DOHH2 (cell line): ENCODE data around the gene KRT33B.

ENCODE experiments used
- H3F3A ChIP-seq: fragments of 200-600 bp; sonication (generic), shearing (Covaris generic); 2 replicates; pipeline ENCODE4 v1.6.0; 2016; ENCODE audit warnings: antibody characterized with exemption, mild to moderate bottlenecking; ENCODE audit not compliant: control insufficient read depth, insufficient read depth
- H3K27ac ChIP-seq: fragments of 200-600 bp; sonication (generic); 2 replicates; pipeline ENCODE4 v1.5.1; 2014; ENCODE audit warnings: low read depth, mild to moderate bottlenecking, low read length, moderate library complexity
- H3K27me3 ChIP-seq: fragments of 200-600 bp; sonication (generic); 2 replicates; pipeline ENCODE4 v1.6.1; 2014; ENCODE audit warnings: mild to moderate bottlenecking, low read length, mixed read lengths; ENCODE audit not compliant: control insufficient read depth
- H3K36me3 ChIP-seq: fragments of 200-600 bp; sonication (generic); 2 replicates; pipeline ENCODE4 v1.6.1; 2014; ENCODE audit warnings: mild to moderate bottlenecking, low read length, moderate library complexity, mixed read lengths; ENCODE audit not compliant: control insufficient read depth
- H3K4me1 ChIP-seq: fragments of 200-600 bp; sonication (generic); 2 replicates; pipeline ENCODE4 v1.6.1; 2014; ENCODE audit warnings: mild to moderate bottlenecking, low read length, mixed read lengths; ENCODE audit not compliant: control insufficient read depth
- H3K4me2 ChIP-seq: fragments of 200-600 bp; sonication (generic); 2 replicates; pipeline ENCODE4 v1.6.0; 2014; ENCODE audit warnings: mild to moderate bottlenecking, low read length, moderate library complexity
- H3K4me3 ChIP-seq: fragments of 200-600 bp; sonication (generic); 2 replicates; pipeline ENCODE4 v1.5.1; 2014; ENCODE audit warnings: mild to moderate bottlenecking, low read length, mixed read lengths
- H3K79me2 ChIP-seq: fragments of 200-600 bp; sonication (generic); 2 replicates; pipeline ENCODE4 v1.6.1; 2014; ENCODE audit warnings: mild to moderate bottlenecking, low read length, mixed read lengths; ENCODE audit not compliant: control insufficient read depth
- H3K9me2 ChIP-seq: fragments of 200-600 bp; sonication (generic); replicated peaks from 2 replicates; pipeline ENCODE4 v1.6.1; 2014; ENCODE audit warnings: mild to moderate bottlenecking, low read length, mixed read lengths; ENCODE audit not compliant: control insufficient read depth
- H3K9me3 ChIP-seq: fragments of 200-600 bp; sonication (generic); 2 replicates; pipeline ENCODE4 v1.6.1; 2014; ENCODE audit warnings: antibody characterized with exemption, low read length, mixed read lengths; ENCODE audit not compliant: control insufficient read depth, insufficient read depth
- H4K20me1 ChIP-seq: fragments of 200-600 bp; sonication (generic); 2 replicates; pipeline ENCODE4 v1.6.0; 2014; ENCODE audit warnings: low read depth, mild to moderate bottlenecking, antibody characterized with exemption, low read length, moderate library complexity; ENCODE audit not compliant: control insufficient read depth, insufficient read depth
- EZH2phosphoT487 ChIP-seq: fragments of 200-600 bp; sonication (generic); IDR thresholded peaks from 2 replicates; pipeline ENCODE4 v1.6.1; 2017; ENCODE audit warnings: borderline replicate concordance, mild to moderate bottlenecking, antibody characterized with exemption, low read length, moderate library complexity, mixed read lengths
- TF ChIP-seq, protein P1 (sequence below): fragments of 200-600 bp; sonication (generic); IDR thresholded peaks from one replicate; pipeline ENCODE4 v1.5.1; 2014; ENCODE audit warnings: antibody characterized with exemption, mild to moderate bottlenecking, low read depth, low read length; ENCODE audit not compliant: poor library complexity, severe bottlenecking

The KRT33B gene

DNA sequence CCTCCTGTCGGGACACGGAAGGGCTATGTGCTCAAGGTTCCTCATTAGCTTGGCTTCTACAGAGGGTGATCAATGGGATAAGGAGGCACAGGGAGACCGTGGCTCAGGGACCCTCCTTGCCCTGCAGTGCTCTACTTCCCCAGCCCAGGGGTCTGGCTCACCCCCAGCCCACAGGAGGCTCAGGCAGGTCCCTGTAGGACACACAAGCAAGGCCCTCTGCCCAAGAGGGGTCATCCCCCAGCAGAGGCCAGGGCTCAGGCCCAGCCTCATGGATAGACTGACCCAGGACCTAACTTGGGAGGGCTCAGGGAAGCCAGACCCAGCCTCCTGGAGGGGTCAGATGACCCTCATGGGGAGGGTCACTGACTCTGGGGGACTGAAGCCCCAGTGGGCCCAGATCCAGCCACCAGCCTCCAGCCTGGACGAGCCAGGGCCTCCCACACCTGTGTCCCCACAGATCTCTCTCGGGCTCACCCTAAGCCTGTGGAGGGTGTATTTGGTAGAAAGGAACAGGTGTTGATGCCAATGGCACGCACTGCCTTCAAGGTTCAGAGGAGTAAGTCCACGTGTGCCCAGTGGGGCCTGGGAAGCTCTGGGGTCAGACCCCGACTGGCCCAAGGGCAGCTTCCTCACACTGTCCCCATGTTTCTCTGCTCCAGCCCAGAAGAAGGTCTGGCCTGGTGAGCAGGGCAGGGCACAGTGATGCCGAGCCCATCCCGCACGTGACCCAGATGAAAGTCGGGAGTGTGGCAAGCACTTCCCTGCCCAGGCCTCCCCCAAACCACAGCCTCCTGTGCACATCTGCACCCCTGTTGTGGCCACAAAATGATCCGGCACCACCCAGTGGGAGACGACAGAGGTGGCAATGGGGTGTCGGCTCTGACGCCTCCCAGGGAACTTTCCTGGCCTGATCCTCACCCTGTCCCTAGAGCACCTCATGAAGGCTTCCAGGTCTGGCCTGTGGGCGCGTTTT, 43.2 kb downstream of the KRT33B start:
- Histone ChIP-seq H3K9me2 (no peaks in the 10 kb centered on the region), H3F3A (no peaks in the 10 kb centered on the region), H4K20me1 (no peaks in the 10 kb centered on the region), H3K36me3 (no peaks in the 10 kb centered on the region), H3K4me3 (no peak overlapping the region), H3K27me3 (no peaks in the 10 kb centered on the region), H3K4me1 (peaks cover 13% of the 10 kb centered on the region), H3K9me3 (no peaks in the 10 kb centered on the region), H3K4me2 (no peak overlapping the region), H3K79me2 (no peaks in the 10 kb centered on the region), H3K27ac (no peak overlapping the region)
- no peak for TF ChIP-seq EZH2phosphoT487
- TF ChIP-seq, protein P1, sequence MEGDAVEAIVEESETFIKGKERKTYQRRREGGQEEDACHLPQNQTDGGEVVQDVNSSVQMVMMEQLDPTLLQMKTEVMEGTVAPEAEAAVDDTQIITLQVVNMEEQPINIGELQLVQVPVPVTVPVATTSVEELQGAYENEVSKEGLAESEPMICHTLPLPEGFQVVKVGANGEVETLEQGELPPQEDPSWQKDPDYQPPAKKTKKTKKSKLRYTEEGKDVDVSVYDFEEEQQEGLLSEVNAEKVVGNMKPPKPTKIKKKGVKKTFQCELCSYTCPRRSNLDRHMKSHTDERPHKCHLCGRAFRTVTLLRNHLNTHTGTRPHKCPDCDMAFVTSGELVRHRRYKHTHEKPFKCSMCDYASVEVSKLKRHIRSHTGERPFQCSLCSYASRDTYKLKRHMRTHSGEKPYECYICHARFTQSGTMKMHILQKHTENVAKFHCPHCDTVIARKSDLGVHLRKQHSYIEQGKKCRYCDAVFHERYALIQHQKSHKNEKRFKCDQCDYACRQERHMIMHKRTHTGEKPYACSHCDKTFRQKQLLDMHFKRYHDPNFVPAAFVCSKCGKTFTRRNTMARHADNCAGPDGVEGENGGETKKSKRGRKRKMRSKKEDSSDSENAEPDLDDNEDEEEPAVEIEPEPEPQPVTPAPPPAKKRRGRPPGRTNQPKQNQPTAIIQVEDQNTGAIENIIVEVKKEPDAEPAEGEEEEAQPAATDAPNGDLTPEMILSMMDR = no peak

- Histone ChIP-seq H3K4me3 (no peak overlapping the region), H3F3A (no peaks in the 10 kb centered on the region), H3K27ac (no peak overlapping the region)
Measured at GRCh38 chr17:41325611-41326010, 44.0 kb downstream of the KRT33B start.

GRCh38 chr17:41325126-41325525, 44.5 kb downstream of the KRT33B start:
- Histone ChIP-seq H3K9me2 (no peaks in the 10 kb centered on the region), H3F3A (no peaks in the 10 kb centered on the region), H3K79me2 (no peaks in the 10 kb centered on the region), H3K27ac (no peak overlapping the region), H3K36me3 (no peaks in the 10 kb centered on the region; the same call in 1 of the 2 replicates), H3K4me2 (no peak overlapping the region), H4K20me1 (no peaks in the 10 kb centered on the region), H3K27me3 (no peaks in the 10 kb centered on the region), H3K4me3 (no peak overlapping the region), H3K4me1 (peaks cover 21% of the 10 kb centered on the region), H3K9me3 (peaks cover 7% of the 10 kb centered on the region; the same call in 1 of the 2 replicates)
- TF ChIP-seq EZH2phosphoT487 = no peak

More at GRCh38 chr17:41325611-41326010, 44.0 kb downstream of the KRT33B start:
- Histone ChIP-seq H3K27me3 (no peaks in the 10 kb centered on the region), H3K9me3 (peaks cover 3% of the 10 kb centered on the region; the same call in 1 of the 2 replicates), H3K9me2 (no peaks in the 10 kb centered on the region), H3K36me3 (no peaks in the 10 kb centered on the region; the same call in 1 of the 2 replicates), H3K79me2 (no peaks in the 10 kb centered on the region), H3K4me2 (no peak overlapping the region), H4K20me1 (no peaks in the 10 kb centered on the region), H3K4me1 (peaks cover 16% of the 10 kb centered on the region)
- TF ChIP-seq, protein P1 = no peak
- no peak for TF ChIP-seq EZH2phosphoT487
